Mucosa of gallbladder (tissue), 1 donor: ENCODE results near the gene DNAH8. TPM values are rescaled to one million over a fixed set of nuclear protein-coding genes. Genes with fewer than 3 reads are reported as not detected.

ENCODE experiments used
- DNase-seq: peaks from one replicate; pipeline ENCODE4 v3.0.0-alpha.2; 2020; ENCODE audit warnings: low spot score
- total RNA-seq: library from RNA; stranded (reverse); gene quantifications from one replicate; pipeline ENCODE4 v1.2.1, GENCODE V29; 2021
- donor health status: DM: no; HTN: no; CAD: no.

The DNAH8 gene
- total RNA-seq, 1 donor from 2014 or later: 0.03 TPM

GRCh38 chr6:38797391-38797790, 82.3 kb downstream of the DNAH8 start:
- no peak for DNase-seq

DNA sequence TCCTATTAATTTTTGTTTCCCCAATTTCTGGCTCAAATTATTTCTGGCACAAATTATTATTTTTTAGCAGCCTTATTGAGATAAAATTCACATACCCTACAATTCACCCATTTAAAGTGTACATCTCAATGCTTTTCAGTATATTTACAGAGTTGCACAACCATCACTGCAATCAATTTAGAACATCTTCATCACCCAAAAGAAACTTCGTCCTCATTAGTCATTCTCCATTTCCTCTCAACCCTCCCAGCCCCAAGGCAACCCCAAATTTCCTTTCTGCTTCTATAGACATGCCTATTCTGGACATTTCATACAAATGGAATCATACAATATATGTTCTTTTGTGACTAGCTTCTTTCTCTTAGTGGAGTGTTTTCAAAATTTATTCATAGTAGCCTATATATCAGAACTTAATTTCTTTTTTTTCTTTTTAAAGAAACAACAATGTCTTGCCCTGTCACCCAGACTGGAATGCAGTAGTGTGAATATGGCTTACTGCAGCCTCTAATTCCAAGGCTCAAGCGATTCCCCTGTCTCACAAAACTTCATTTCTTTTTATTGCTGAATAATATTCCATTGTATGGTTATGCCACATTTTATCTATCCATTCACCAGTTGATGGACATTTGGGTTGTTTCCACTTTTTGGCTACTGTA, 84.5 kb downstream of the DNAH8 start:
- no peak for DNase-seq

GRCh38 chr6:38801305-38801704, 86.2 kb downstream of the DNAH8 start:
- DNase-seq: no peak

- DNase-seq: no peak
These were observed 87.4 kb downstream of the DNAH8 start for GRCh38 chr6:38802497-38802896.

- no peak for DNase-seq
These were observed 88.0 kb downstream of the DNAH8 start for GRCh38 chr6:38803129-38803528.

DNA sequence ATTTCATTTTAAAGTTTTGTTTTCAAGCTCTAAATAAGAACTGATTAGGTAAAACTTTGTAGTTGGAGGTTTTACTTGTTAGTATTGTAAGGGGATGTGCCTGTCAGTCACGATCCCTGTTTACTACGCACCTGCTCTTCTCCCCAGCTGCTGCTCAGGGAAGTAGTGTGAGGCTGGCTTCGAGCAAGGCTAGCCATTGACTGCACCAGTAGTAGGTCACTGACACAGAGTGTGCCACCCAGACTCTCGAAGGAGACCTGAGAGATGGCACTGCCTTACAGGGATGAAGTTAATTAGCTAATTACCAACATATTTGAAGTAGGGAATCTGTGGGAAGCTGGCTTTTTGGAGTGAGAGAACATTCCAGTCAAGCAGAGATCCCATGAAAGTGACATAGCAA, 89.2 kb downstream of the DNAH8 start:
- DNase-seq: no peak

GRCh38 chr6:38805127-38805655, 90.1 kb downstream of the DNAH8 start:
- no peak for DNase-seq

DNA sequence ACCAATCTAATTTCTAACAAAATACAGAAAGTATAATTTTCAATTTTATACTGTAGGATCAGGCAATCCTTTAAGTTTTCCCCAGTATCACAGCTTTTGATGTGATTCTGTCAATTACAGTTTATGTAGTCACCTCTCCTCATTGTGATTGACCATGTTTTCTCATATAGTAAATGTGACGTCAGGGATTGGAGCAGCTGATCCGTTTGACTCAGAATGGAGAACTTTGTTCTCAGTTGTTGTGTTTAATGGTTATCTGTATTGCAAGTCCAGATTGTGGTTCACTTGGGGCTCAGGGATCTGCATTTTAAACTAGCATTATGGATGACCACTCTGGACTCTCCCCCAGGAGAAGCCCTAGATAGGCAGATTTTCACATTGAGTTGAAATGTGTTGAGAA, 90.6 kb downstream of the DNAH8 start:
- no peak for DNase-seq

- no peak for DNase-seq
These were observed 91.2 kb downstream of the DNAH8 start for GRCh38 chr6:38806271-38806670.

- peak; percentile 42 for DNase-seq
These were observed 91.7 kb downstream of the DNAH8 start for GRCh38 chr6:38806833-38807232.

DNA sequence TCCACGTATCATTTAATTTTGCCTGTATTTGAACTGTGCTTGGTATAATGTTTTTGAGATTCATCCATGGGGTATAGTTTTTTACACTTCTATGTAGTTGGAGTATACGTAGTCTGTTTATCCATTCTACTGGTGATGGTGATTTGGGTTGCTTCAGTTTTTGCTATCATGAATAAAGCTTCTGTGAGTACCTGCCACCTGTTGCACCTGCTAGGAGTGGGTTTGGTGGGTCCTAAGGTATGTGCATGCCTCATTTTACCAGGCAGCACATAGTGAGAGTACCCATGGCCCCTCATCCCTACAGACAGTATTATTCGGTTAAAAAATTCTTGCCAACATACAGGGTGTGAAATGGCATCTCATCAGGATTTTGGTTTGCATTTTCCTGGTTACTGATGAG, 92.9 kb downstream of the DNAH8 start:
- DNase-seq: no peak

DNA sequence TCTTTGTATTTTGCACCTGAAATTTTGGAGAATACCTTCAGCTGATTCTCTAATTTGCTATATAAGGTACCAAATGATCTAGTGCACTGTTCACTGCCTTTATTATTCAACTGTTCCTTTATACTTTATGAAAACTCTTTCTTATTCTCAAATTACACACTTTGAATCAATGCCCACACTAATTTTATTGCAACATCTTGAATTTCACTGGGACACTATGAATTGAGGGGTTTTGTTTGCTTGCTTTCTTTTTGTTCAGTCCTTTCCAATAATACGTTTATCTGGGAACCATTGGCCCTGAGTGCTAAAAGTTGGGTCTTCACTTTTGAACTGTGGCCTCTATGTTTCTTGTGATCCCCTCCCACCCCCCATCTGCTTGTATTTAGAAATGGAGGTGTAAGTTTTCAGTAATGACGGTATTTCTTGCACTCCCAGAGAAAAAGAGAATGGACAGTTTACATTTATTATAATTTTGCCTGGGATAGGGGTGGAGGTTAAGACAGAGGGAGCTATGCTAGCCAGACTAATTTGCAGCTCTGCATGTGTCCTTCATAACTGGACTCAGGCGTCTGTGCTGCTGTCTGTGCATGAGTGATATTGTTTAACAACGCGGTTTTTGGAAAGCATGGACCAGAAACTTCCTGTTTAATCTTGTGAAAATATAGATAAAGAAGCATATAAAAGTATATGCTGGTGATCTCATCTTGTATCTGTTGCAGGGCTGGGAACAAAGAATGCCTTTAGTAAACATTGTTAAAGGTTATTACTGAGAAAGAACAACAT, 98.1 kb downstream of the DNAH8 start:
- DNase-seq: no peak

GRCh38 chr6:38814761-38815160, 99.7 kb downstream of the DNAH8 start:
- DNase-seq: no peak

DNA sequence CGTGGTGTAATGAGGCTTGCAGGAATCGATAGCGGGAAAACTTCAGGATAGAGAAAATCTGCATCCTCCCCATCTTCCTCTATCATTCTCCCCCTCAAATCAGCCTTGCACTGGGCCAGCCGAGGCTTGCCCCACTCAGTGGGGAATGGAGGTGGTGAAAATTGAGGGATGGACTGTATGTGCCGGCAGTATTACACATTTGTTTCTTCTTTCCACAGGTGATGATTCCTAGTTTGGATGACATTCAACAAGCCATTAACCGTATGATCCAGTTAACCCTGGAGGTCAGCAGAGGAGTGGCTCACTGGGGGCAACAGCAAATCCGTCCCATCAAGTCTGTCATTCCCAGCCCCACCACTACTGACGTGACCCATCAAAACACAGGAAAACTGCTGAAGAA, 100.1 kb downstream of the DNAH8 start:
- no peak for DNase-seq

DNA sequence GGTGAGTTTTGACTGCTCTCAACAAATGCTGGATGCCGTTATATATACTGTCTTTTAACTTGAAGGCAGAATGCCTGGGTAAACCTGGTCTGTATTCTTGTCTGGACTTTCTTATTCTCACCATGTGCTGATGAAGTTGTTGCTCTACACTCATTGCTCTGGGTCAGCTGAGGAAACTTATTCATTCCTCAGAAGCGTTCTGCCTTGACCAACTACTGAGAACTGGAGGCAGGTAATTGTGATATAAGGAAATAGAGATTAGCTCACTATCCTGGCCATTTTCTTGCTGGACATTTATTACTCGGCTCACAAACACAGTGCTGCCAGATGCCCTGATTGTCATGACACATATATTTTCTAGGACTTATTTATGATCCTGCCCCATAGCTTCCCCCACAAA, 103.6 kb downstream of the DNAH8 start:
- no peak for DNase-seq

DNA sequence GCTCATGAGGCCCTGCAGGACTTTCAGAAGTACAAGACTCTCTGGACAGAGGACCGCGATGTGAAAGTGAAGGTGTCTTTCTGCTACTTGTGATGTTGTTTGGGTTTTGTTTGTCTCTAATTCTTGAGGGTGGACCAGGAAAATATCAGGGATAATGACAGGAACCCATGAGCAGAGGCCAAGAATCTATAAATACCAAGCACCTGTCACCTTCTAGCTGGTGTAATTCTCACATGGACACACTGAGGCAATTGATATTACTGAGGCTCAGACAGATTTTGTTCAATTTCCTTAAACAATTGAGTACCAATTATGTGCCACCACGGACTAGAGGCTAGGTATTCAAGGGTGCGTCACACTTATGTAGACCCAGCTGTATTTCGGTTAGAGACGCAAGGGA, 107.9 kb downstream of the DNAH8 start:
- DNase-seq: no peak

DNA sequence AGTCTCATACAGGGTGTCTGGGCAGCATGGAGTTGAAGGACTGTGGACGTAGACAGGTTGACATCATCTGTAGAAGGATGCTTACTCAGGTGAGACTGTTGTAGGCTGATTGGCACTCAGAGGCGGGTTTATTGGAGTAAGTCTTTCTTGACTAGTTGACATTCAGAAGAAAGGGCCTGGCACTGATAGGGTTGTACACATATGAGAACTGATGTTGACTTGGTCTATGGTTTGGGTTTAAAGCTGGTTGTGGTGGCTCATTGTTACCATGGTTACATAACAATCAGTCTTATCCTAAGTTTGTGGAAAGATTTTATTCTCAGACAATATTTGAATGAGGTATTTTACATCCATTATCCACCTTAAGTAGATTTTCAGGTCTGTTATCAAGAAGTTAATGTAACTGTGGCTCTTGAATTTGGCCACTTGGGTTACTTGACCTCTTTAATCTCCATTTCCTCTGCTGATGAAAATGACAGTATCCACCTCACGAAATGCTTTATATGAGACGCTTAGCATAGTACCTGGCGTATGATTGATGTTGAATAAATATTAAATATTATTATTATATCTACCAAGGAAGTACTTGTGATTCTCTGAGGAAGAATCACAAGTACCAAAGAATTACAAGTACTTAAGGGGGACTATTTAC, 109.3 kb downstream of the DNAH8 start:
- DNase-seq: no peak

DNA sequence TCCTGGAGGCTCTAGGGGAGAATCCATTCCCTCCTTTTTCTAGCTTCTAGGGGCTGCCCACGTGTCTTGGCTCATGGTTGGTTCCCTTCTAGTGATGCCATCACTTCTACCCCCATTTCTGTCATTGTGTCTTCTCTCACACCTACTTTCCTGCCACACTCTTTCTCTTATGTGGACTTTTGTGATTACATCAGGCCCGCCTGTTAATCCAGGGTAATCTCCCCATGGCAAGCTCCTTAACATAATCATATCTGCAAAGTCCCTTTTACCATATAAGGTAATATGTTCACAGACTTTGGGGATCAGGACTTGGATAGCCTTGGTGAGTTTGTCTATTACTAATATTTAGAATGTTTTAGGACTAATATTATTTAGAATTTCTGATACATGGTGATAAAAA, 111.9 kb downstream of the DNAH8 start:
- no peak for DNase-seq

DNA sequence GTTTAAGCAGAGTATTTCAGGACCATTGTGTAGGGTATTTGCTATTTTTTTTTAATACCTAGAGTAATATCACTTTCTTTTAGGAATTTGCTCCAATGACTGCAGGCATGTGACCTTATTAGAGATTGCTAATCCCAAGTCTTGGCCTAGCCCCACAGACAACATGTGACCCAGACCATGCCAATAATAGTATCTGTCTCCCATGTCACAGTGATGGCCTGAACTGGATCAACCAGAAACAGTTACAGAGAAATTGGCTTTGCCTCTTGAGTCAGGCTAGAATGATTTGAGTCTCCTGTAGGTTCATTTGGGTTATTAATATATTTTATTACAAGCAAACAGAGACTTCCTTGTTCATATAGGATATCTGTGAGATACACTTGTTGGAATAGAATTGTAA, 116.8 kb downstream of the DNAH8 start:
- no peak for DNase-seq

GRCh38 chr6:38833320-38833719, 118.2 kb downstream of the DNAH8 start:
- DNase-seq: no peak

- no peak for DNase-seq
These were observed 121.5 kb downstream of the DNAH8 start for GRCh38 chr6:38836585-38836984.

- no peak for DNase-seq
These were observed 122.0 kb downstream of the DNAH8 start for GRCh38 chr6:38837101-38837500.

DNA sequence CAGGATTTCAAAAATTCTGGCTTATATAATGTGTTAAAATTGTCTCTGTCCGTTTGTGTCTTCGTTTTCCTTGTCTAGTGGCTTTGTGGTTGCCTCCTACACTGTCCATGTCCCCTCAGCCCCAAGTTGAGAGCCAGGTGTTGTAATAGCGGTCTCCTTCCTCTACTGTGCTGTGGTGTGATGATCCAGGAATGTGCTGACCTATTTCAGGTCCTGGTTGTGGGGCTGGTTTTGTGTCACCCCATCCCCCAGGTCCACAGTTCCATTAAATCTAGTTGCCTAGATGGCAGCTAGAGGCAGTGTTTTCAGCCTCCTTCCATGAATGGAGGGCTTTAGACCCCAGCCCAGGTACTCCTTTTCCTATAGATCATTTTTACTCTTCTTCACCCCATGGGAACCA, 128.7 kb downstream of the DNAH8 start:
- DNase-seq: no peak
